HG03439 (cell line): ENCODE data around the gene PAGR1.
"Not testable (repeated sequence)": the region's sequence is repeated elsewhere in the genome, so short reads cannot be mapped to it uniquely, and the experiment has no call there.

Experiments used
- ATAC-seq: cut with Tn5 transposase; IDR thresholded peaks from one replicate; pipeline ENCODE4 v1.9.1; 2021; ENCODE audit warnings: mild to moderate bottlenecking, moderate library complexity; ENCODE audit not compliant: unreplicated experiment

Gene PAGR1

DNA sequence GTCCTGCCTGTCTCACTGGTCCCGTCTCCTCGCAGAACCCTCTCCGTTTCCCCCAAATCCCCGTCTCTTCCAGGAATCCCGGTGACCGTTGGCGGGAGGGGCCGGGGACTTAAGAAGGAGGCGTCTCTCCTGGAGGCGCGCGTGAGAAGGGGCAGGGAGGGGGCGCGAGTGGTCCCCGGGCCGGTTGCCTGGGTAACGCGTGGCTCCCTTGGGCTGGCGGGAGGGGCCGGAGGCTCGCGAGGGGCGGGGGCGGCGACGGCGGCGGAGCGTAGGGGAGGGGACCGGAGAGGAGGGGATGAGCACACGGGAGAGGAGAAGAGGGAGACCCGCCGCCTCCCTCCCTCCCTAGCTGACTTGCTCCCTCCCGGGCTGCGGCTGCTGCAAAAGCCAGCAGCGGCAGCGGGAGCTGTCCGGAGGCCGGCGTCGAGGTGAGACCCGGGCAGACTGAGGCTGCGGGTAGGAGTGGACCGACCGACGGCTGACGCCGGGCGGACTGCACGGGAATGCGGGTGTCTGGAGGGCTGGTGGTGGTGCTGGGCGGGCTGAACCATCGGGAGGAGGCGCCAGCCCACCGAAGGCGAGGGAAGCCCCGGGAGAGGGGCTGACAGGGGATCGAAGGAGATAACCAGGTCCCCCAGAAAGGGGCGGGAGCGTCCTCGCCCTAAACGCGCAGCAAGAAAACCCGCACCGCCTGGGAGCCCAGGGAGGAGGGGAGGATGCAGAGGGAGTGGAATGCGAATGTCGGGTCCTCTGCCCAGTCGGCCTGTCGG lies 3.9 kb upstream of the PAGR1 start, which contains the start of gene PRRT2:
TSS of gene PRRT2 (plus strand) at position 298 of the 770 bp plus-strand sequence. CDS start 862 bp downstream, outside the sequence.
- ATAC-seq, result no peak

GRCh38 chr16:29812754-29813643 lies 3.0 kb upstream of the PAGR1 start:
- ATAC-seq, result no peak

GRCh38 chr16:29813644-29814562 lies 2.0 kb upstream of the PAGR1 start:
- no peak for ATAC-seq

- ATAC-seq, result no peak
Observed at GRCh38 chr16:29814592-29814991, 1.4 kb upstream of the PAGR1 start.

GRCh38 chr16:29815032-29815721 lies 775 bp upstream of the PAGR1 start:
- ATAC-seq, result no peak

- peak; percentile 11 for ATAC-seq
Observed at GRCh38 chr16:29816694-29817441, 916 bp downstream of the PAGR1 start.

DNA sequence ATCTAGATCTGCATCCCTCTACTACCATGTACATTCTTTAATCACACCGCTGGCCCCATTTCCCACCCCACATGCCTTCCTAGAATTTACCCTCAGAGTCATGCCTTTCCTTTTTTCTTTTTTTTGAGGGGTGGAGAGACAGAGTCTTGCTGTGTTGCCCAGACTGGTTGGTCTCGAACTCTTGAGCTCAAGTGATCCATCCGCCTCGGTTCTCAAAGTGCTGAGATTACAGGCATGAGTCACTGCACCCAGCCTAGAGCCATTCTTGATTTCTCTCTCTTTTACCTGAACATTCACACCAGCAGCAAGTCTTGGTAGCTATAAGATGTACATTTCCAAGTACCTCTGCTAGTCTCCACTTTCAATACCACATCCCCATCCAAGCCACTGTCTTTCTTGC lies 2.1 kb downstream of the PAGR1 start:
- no peak for ATAC-seq

DNA sequence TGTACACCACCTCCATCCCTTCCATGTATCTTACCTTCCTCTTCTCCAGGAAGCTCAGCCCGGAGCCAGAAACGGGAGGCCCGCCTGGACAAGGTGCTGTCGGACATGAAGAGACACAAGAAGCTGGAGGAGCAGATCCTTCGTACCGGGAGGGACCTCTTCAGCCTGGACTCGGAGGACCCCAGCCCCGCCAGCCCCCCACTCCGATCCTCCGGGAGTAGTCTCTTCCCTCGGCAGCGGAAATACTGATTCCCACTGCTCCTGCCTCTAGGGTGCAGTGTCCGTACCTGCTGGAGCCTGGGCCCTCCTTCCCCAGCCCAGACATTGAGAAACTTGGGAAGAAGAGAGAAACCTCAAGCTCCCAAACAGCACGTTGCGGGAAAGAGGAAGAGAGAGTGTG lies 3.6 kb downstream of the PAGR1 start:
- ATAC-seq, result no peak

DNA sequence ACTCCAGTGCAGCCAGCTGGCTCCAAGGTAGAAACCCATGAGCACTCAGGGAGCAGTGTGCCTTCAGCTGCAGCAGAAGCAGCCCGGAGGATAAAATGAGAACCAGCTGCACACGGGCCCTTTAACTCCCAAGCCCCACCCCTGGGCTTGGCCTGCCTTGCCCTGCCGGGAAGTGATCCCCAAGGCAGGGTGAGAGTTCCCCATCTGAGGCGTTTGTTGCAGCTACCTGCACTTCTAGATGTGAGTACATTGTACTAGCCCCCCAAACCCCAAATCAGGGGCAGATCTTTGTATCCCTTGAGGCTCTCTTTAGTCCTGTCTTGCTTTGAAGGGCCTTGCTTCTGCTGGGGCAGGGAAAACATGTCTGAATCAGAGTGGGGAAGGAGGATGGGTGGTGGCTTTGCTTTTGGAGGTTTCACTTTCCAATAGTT lies 4.3 kb downstream of the PAGR1 start, which contains the start of gene MVP:
TSS of gene MVP (plus strand) at position 192 of the 431 bp plus-strand sequence. CDS start 10,088 bp downstream, outside the sequence.
- ATAC-seq, result no peak

- peak; percentile 34 for ATAC-seq
Observed at GRCh38 chr16:29820730-29821642, 5.0 kb downstream of the PAGR1 start.

GRCh38 chr16:29821643-29822115 lies 5.7 kb downstream of the PAGR1 start:
- ATAC-seq, result no peak

DNA sequence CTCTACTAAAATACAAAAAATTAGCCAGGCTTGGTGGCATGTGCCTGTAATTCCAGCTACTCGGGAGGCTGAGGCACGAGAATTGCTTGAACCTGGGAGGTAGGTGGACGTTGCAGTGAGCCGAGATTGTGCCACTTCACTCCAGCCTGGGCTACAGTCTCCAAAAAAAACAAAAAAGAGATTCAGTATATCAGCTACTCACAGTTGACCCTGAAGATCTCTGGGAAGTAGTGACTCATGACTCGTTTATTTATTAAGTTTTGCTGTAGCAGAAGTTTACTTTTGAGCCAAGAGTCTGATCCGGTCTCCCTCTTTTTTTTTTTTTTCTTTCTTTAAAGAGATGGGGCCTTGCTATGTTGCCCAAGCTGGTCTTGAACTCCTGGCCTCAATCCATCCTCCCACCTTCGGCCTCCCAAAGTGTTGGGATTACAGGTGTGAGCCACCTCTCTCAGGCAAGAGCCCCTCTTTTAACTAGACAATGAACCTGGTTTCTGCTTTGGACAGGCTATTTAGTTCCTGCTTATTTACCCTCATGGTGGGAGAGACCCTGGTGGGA lies 8.7 kb downstream of the PAGR1 start:
- ATAC-seq, result no peak

- ATAC-seq, result no peak
Observed at GRCh38 chr16:29825145-29826044, 9.4 kb downstream of the PAGR1 start.

DNA sequence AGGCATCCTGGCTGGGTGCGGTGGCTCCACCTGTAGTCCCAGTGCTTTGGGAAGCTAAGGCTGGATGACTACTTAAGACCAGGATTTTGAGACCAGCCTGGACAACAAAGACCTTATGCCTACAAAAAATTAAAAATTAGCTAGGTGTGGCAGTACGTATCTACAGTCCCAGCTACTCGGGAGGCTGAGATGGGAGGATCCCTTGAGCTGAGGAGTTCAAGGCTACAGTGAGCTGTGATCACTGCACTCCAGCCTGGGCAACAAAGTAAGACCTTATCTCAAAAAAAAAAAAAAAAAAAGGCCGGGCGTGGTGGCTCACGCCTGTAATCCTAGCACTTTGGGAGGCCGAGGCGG lies 10.4 kb downstream of the PAGR1 start:
- no peak for ATAC-seq

- no peak for ATAC-seq
Observed at GRCh38 chr16:29830774-29831173, 14.8 kb downstream of the PAGR1 start.

GRCh38 chr16:29831490-29831889 lies 15.5 kb downstream of the PAGR1 start:
- ATAC-seq, result no peak

GRCh38 chr16:29833219-29833618 lies 17.3 kb downstream of the PAGR1 start:
- ATAC-seq, result not testable (repeated sequence)
